Retinal pigment epithelial cell (primary cell): ENCODE measurements around the gene PPP1R13B.
"Not testable (repeated sequence)": the region's sequence is repeated elsewhere in the genome, so short reads cannot be mapped to it uniquely, and the experiment has no call there.

ENCODE experiments used
- DNase-seq: peaks from one replicate; pipeline ENCODE4 v3.0.0-alpha.2; 2010; ENCODE audit warnings: low read depth
- H3K4me3 ChIP-seq: 2 replicates; pipeline ENCODE4 v1.5.1; 2011; ENCODE audit warnings: mild to moderate bottlenecking, low read length, control low read depth, moderate library complexity
- CTCF ChIP-seq: conservative IDR thresholded peaks from 2 replicates; pipeline ENCODE4 v1.5.1; 2011; ENCODE audit warnings: low read depth, low read length, control low read depth, inconsistent platforms

PPP1R13B gene

GRCh38 chr14:103803661-103804060, 43.7 kb downstream of the PPP1R13B start:
- no peak for TF ChIP-seq CTCF
- no peak for DNase-seq
- no peak overlapping the region for H3K4me3 ChIP-seq

DNA sequence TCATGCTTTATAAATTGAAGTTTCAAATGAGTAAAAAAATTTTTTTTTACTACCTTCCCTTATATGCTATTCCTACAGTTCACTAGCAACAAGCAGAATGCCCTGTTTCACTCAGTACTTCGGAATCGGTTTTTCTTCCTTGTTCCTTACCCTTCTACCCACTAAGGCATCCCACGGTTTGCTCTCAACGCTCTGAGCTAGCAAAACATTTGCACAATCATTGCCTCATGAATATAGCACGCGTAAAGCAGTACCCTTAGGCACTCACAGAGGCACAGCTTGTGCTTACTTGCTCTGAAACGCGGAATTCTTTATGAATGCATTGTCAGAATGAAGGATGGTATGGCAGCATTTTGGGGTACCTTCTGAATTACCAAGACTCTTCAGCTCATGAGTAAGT, 45.0 kb downstream of the PPP1R13B start:
- TF ChIP-seq CTCF, result no peak
- DNase-seq, result no peak
- no peak overlapping the region for H3K4me3 ChIP-seq

DNA sequence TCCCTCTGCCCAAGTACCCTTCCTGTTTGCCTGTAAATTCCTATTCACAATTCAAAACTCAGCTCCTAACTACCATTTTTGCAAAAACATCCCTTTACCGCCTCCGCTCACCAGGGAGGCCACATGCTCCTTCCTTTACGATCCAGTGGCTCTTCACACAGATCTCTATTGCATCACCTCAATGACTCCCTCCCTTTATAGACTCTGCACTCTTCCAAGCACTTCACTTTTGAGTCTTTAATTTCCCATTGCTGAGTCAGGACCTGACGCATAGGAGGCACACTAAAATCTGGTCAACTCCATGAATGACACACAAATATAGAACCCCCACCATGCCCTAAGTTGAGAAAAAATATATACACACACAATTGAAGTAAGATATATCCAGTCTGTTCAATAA, 45.9 kb downstream of the PPP1R13B start:
- no peak for DNase-seq
- H3K4me3 ChIP-seq, result no peak overlapping the region
- no peak for TF ChIP-seq CTCF

- not testable (repeated sequence) for H3K4me3 ChIP-seq, DNase-seq
- peak; percentile 24 for TF ChIP-seq CTCF
Observed at GRCh38 chr14:103793192-103793591, 54.2 kb downstream of the PPP1R13B start.

- DNase-seq, result no peak
- no peak overlapping the region for H3K4me3 ChIP-seq
- no peak for TF ChIP-seq CTCF
Observed at GRCh38 chr14:103788086-103788485, 59.3 kb downstream of the PPP1R13B start.

GRCh38 chr14:103782376-103782775, 65.0 kb downstream of the PPP1R13B start:
- DNase-seq, result no peak
- no peak for TF ChIP-seq CTCF
- no peak overlapping the region for H3K4me3 ChIP-seq

DNA sequence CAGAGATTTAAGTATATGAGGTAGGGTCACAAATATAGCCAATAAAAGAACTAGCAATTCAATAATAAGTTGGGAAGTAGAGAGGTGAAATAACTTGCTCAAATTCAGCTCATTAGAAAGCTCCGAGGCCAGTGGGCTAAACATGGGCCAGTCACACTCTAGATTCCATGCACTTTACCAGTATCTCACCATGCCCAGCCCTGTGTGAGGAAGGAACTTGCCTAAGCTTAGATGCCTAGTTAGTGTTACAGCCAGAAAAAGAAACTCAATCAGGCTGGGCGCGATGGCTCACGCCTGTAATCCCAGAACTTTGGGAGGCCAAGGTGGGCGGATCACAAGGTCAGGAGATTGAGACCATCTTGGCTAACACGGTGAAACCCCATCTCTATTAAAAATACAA, 71.1 kb downstream of the PPP1R13B start:
- not testable (repeated sequence) for DNase-seq, H3K4me3 ChIP-seq

DNA sequence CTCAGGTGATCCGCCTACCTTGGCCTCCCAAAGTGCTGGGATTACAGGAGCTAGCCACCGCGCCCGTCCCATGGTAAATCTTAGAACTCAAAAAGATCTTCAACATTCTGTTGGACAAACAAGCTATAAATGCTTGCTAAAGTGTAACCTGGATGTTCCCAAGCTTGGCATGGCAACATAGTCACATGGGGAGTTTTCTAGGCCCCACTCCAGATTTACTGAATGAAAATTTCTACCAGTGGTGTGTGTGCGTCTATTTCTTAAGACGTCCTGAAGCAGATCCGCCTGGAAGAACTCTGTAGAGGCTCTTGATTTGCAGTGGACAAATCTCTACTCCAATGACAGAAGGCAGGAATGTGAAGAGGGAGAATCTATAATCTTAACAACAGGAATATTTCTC, 71.9 kb downstream of the PPP1R13B start:
- no peak overlapping the region for H3K4me3 ChIP-seq
- no peak for DNase-seq
- no peak for TF ChIP-seq CTCF
